Glutamatergic neuron (in vitro differentiated cells): ENCODE data around the gene ZNF320. TPM values are rescaled to one million over a fixed set of nuclear protein-coding genes. Genes with fewer than 3 reads are reported as not detected.
"Not testable (repeated sequence)": the region's sequence is repeated elsewhere in the genome, so short reads cannot be mapped to it uniquely, and the experiment has no call there.

Source experiments
- DNase-seq: peaks from one replicate; pipeline ENCODE4 v3.0.0; 2022
- H3K27ac Mint-ChIP-seq: one replicate; pipeline ENCODE4 v1.8.0; 2020; ENCODE audit warnings: mild to moderate bottlenecking, mixed read lengths, inconsistent platforms; ENCODE audit not compliant: unreplicated experiment
- H3K27me3 Mint-ChIP-seq: one replicate; pipeline ENCODE4 v1.8.0; 2020; ENCODE audit warnings: mild to moderate bottlenecking, moderate library complexity, mixed read lengths, inconsistent platforms; ENCODE audit not compliant: unreplicated experiment
- H3K36me3 Mint-ChIP-seq: one replicate; pipeline ENCODE4 v1.8.0; 2020; ENCODE audit warnings: mild to moderate bottlenecking, mixed read lengths, inconsistent platforms; ENCODE audit not compliant: unreplicated experiment
- H3K4me1 Mint-ChIP-seq: one replicate; pipeline ENCODE4 v1.8.0; 2020; ENCODE audit warnings: mild to moderate bottlenecking, low read depth, mixed read lengths, inconsistent platforms; ENCODE audit not compliant: unreplicated experiment
- H3K4me3 Mint-ChIP-seq: one replicate; pipeline ENCODE4 v1.8.0; 2020; ENCODE audit warnings: mild to moderate bottlenecking, mixed read lengths, inconsistent platforms; ENCODE audit not compliant: unreplicated experiment
- H3K9me3 Mint-ChIP-seq: one replicate; pipeline ENCODE4 v1.8.0; 2020; ENCODE audit warnings: mild to moderate bottlenecking, moderate library complexity, mixed read lengths, inconsistent platforms; ENCODE audit not compliant: unreplicated experiment
- CTCF ChIP-seq: fragments of 200-600 bp; sonication (generic); IDR thresholded peaks from one replicate; pipeline ENCODE4 v1.5.0; 2021; ENCODE audit not compliant: partially characterized antibody, unreplicated experiment
- total RNA-seq: library from RNA; stranded (reverse); fragmentation: NEBNext Ultra II Directional; extraction: Animal tissue kit (Norgen Biotek cat#: 25700); gene quantifications from one replicate; pipeline ENCODE4 v1.2.1, GENCODE V29; 2021; ENCODE audit not compliant: unreplicated experiment

Gene ZNF320
- total RNA-seq, 1 donor from 2014 or later: 57.6 TPM

- no peak for DNase-seq
- H3K36me3 Mint-ChIP-seq: peaks cover 11% of the 10 kb centered on the region
- H3K4me3 Mint-ChIP-seq: no peak overlapping the region
- no peak for TF ChIP-seq CTCF
- no peaks in the 10 kb centered on the region for H3K27me3 Mint-ChIP-seq
- H3K4me1 Mint-ChIP-seq: peaks cover 3% of the 10 kb centered on the region
- H3K27ac Mint-ChIP-seq: no peak overlapping the region
- H3K9me3 Mint-ChIP-seq: peaks cover 2% of the 10 kb centered on the region
Measured at GRCh38 chr19:52901842-52902241, 4.4 kb upstream of the ZNF320 start.

GRCh38 chr19:52898596-52898995 lies 1.2 kb upstream of the ZNF320 start:
- H3K36me3 Mint-ChIP-seq, DNase-seq, H3K9me3 Mint-ChIP-seq, H3K27me3 Mint-ChIP-seq, H3K4me1 Mint-ChIP-seq: not testable (repeated sequence)
- H3K27ac Mint-ChIP-seq: peak overlapping the region; percentile 93
- peak overlapping the region; percentile 65 for H3K4me3 Mint-ChIP-seq

GRCh38 chr19:52898101-52898500 lies 666 bp upstream of the ZNF320 start:
- Mint-ChIP-seq H3K27ac (peak overlapping the region; percentile 93), H3K36me3 (no peaks in the 10 kb centered on the region), H3K4me1 (peaks cover 6% of the 10 kb centered on the region), H3K9me3 (peaks cover 8% of the 10 kb centered on the region), H3K27me3 (peaks cover 2% of the 10 kb centered on the region), H3K4me3 (peak overlapping the region; percentile 91)
- no peak for TF ChIP-seq CTCF
- peak; percentile 32 for DNase-seq

GRCh38 chr19:52896431-52897137 lies 851 bp downstream of the ZNF320 start:
- H3K9me3 Mint-ChIP-seq: peaks cover 8% of the 10 kb centered on the region
- peaks cover 2% of the 10 kb centered on the region for H3K27me3 Mint-ChIP-seq
- H3K4me3 Mint-ChIP-seq: peak overlapping the region; percentile 91
- no peak for TF ChIP-seq CTCF
- H3K4me1 Mint-ChIP-seq: peaks cover 6% of the 10 kb centered on the region
- no peaks in the 10 kb centered on the region for H3K36me3 Mint-ChIP-seq
- DNase-seq: peak; percentile 50
- H3K27ac Mint-ChIP-seq: peak overlapping the region; percentile 93

- peaks cover 2% of the 10 kb centered on the region for H3K4me1 Mint-ChIP-seq
- peak overlapping the region; percentile 6 for H3K27ac Mint-ChIP-seq
- no peak overlapping the region for H3K4me3 Mint-ChIP-seq
- no peak for DNase-seq
- H3K27me3 Mint-ChIP-seq: peaks cover 2% of the 10 kb centered on the region
- peaks cover 14% of the 10 kb centered on the region for H3K36me3 Mint-ChIP-seq
- no peak for TF ChIP-seq CTCF
- H3K9me3 Mint-ChIP-seq: peaks cover 3% of the 10 kb centered on the region
Measured at GRCh38 chr19:52891336-52891735, 6.1 kb downstream of the ZNF320 start.
